DND-41 (cell line): ENCODE results near the gene PDZRN3.

ENCODE experiments used
- ATAC-seq: fragments of 200-7000 bp; cut with Tn5 transposase; 3 replicates; pipeline ENCODE4 v1.9.1; 2021; ENCODE audit warnings: low read depth; ENCODE audit not compliant: insufficient read depth
- DNase-seq: peaks from one replicate; pipeline ENCODE4 v3.0.0-alpha.2; 2020
- H2AFZ ChIP-seq: 2 replicates; pipeline ENCODE4 v1.6.0; 2012; ENCODE audit warnings: low read depth, low read length
- H3K27ac ChIP-seq: 2 replicates; pipeline ENCODE4 v1.5.1; 2012; ENCODE audit warnings: low read length, inconsistent platforms
- H3K27me3 ChIP-seq: fragments of 200-600 bp; sonication (generic); 2 replicates; pipeline ENCODE4 v1.6.0; 2012; ENCODE audit warnings: low read length, mild to moderate bottlenecking, inconsistent platforms; ENCODE audit not compliant: insufficient read depth, poor library complexity
- H3K36me3 ChIP-seq: 2 replicates; pipeline ENCODE4 v1.5.1; 2012; ENCODE audit warnings: low read length, inconsistent platforms; ENCODE audit not compliant: insufficient read depth
- H3K4me1 ChIP-seq: 2 replicates; pipeline ENCODE4 v1.5.1; 2012; ENCODE audit warnings: mild to moderate bottlenecking, low read length; ENCODE audit not compliant: insufficient read depth
- H3K4me2 ChIP-seq: 2 replicates; pipeline ENCODE4 v1.6.0; 2012; ENCODE audit warnings: mild to moderate bottlenecking, moderate library complexity, low read length, inconsistent platforms; ENCODE audit not compliant: insufficient read depth
- H3K4me3 ChIP-seq, 2 experiments: fragments of 200-600 bp in 1 of 2; shearing (Covaris generic) in 1 of 2; 2 replicates each; pipeline ENCODE4 v1.5.1; 2012 to 2016; ENCODE audit warnings: inconsistent platforms in 2 of 2, low read length in 2 of 2, mild to moderate bottlenecking in 2 of 2, low read depth in 1 of 2, moderate library complexity in 1 of 2
- H3K79me2 ChIP-seq: 2 replicates; pipeline ENCODE4 v1.6.0; 2012; ENCODE audit warnings: low read length, inconsistent platforms; ENCODE audit not compliant: insufficient read depth
- H3K9ac ChIP-seq: 2 replicates; pipeline ENCODE4 v1.6.0; 2012; ENCODE audit warnings: low read depth, mild to moderate bottlenecking, inconsistent platforms, low read length, moderate library complexity
- H3K9me3 ChIP-seq: 2 replicates; pipeline ENCODE4 v1.5.1; 2012; ENCODE audit warnings: low read length, moderate library complexity, mild to moderate bottlenecking, inconsistent platforms; ENCODE audit not compliant: insufficient read depth, severe bottlenecking
- H4K20me1 ChIP-seq: 2 replicates; pipeline ENCODE4 v1.6.0; 2012; ENCODE audit warnings: low read length; ENCODE audit not compliant: insufficient read depth
- EZH2 ChIP-seq: IDR thresholded peaks from 3 replicates; pipeline ENCODE4 v1.6.1; 2012; ENCODE audit warnings: borderline replicate concordance, low read depth, mild to moderate bottlenecking, moderate library complexity, low read length, inconsistent platforms; ENCODE audit not compliant: severe bottlenecking
- TF ChIP-seq, protein P1 (sequence below): IDR thresholded peaks from 2 replicates; pipeline ENCODE4 v1.5.1; 2012; ENCODE audit warnings: borderline replicate concordance, low read length, moderate library complexity, mild to moderate bottlenecking; ENCODE audit not compliant: poor library complexity, severe bottlenecking; ENCODE audit errors: extremely low read depth

Gene PDZRN3

DNA sequence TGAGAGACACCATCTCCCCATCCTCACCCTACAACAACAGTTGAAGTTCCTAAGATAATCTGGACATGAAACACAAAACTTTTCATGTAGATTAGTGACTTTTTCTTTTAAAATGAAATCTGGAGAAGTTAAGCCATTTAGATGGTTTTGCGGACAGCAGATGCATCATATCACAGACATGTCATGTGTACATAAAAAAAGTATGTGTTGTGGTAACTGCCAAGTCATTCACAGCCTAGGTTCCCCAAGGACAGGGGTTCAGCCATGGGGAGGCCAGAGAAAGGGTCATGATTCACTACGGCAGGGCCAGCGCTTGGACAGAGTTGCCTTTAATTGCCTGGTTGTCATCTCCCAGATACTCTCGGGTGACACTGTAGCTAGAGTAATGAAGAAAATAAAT is 163.2 kb downstream of the PDZRN3 start:
- H3K9ac ChIP-seq: no peak overlapping the region
- H3K36me3 ChIP-seq: no peaks in the 10 kb centered on the region
- H3K27me3 ChIP-seq: peaks cover 3% of the 10 kb centered on the region
- TF ChIP-seq EZH2: no peak
- TF ChIP-seq, protein P1, sequence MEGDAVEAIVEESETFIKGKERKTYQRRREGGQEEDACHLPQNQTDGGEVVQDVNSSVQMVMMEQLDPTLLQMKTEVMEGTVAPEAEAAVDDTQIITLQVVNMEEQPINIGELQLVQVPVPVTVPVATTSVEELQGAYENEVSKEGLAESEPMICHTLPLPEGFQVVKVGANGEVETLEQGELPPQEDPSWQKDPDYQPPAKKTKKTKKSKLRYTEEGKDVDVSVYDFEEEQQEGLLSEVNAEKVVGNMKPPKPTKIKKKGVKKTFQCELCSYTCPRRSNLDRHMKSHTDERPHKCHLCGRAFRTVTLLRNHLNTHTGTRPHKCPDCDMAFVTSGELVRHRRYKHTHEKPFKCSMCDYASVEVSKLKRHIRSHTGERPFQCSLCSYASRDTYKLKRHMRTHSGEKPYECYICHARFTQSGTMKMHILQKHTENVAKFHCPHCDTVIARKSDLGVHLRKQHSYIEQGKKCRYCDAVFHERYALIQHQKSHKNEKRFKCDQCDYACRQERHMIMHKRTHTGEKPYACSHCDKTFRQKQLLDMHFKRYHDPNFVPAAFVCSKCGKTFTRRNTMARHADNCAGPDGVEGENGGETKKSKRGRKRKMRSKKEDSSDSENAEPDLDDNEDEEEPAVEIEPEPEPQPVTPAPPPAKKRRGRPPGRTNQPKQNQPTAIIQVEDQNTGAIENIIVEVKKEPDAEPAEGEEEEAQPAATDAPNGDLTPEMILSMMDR: no peak
- ATAC-seq (no peak), DNase-seq (no peak)
- no peak overlapping the region for H2AFZ ChIP-seq
- H3K9me3 ChIP-seq: no peaks in the 10 kb centered on the region
- H4K20me1 ChIP-seq: no peaks in the 10 kb centered on the region
- no peaks in the 10 kb centered on the region for H3K4me1 ChIP-seq
- no peaks in the 10 kb centered on the region for H3K79me2 ChIP-seq
- no peak overlapping the region for H3K4me3 ChIP-seq
- no peak overlapping the region for H3K4me2 ChIP-seq
- H3K27ac ChIP-seq: no peak overlapping the region

DNA sequence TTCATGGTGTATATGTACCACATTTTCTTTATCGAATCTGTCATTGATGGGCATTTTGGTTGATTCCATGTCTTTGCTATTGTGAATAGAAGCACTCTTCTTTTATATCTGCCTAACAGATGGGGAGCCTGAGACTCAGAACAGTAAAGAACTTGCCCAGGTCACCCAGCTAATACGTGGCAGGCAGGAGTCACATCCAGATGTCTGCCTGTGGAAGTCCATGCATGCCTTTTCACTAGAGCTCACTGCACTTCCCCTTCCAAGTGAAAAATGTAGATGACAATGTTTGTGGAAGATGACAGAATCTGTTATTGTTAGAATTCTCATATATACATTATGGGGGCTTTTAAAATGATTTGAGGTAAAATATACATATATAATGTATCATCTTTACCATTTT is 165.0 kb downstream of the PDZRN3 start:
- H3K4me3 ChIP-seq: no peak overlapping the region
- ATAC-seq: no peak
- no peaks in the 10 kb centered on the region for H3K36me3 ChIP-seq
- no peaks in the 10 kb centered on the region for H3K79me2 ChIP-seq
- no peaks in the 10 kb centered on the region for H4K20me1 ChIP-seq
- H3K9ac ChIP-seq: no peak overlapping the region
- H2AFZ ChIP-seq: no peak overlapping the region
- no peaks in the 10 kb centered on the region for H3K9me3 ChIP-seq
- no peak overlapping the region for H3K27ac ChIP-seq
- no peak overlapping the region for H3K4me2 ChIP-seq
- H3K27me3 ChIP-seq: peaks cover 3% of the 10 kb centered on the region
- no peak for TF ChIP-seq EZH2
- DNase-seq: no peak
- no peaks in the 10 kb centered on the region for H3K4me1 ChIP-seq

DNA sequence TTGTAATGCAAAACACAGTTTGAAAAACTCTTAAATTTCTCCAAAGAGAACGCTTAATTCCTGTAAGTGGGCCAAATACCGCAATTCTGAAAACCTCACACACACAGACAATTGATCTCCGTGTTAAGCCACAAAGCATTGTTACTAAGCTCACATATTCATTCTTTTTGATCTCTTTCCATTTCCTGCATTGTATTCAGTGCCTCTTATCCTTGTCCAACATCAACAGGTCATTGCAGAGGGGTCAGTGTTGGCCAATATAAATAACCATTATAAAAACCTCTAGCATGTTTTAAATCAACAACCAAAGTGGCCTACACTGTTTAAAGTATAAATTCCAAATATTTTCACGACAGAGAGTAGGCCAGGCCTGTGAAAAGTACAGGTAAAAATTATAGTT is 171.1 kb downstream of the PDZRN3 start:
- H3K79me2 ChIP-seq: no peaks in the 10 kb centered on the region
- H2AFZ ChIP-seq: no peak overlapping the region
- no peak overlapping the region for H3K9ac ChIP-seq
- H4K20me1 ChIP-seq: no peaks in the 10 kb centered on the region
- H3K4me1 ChIP-seq: no peaks in the 10 kb centered on the region
- ATAC-seq (no peak), DNase-seq (no peak)
- H3K27me3 ChIP-seq: peaks cover 11% of the 10 kb centered on the region
- no peak overlapping the region for H3K27ac ChIP-seq
- no peaks in the 10 kb centered on the region for H3K9me3 ChIP-seq
- H3K36me3 ChIP-seq: no peaks in the 10 kb centered on the region
- no peak for TF ChIP-seq EZH2
- TF ChIP-seq, protein P1: no peak
- H3K4me2 ChIP-seq: no peak overlapping the region
- no peak overlapping the region for H3K4me3 ChIP-seq

DNA sequence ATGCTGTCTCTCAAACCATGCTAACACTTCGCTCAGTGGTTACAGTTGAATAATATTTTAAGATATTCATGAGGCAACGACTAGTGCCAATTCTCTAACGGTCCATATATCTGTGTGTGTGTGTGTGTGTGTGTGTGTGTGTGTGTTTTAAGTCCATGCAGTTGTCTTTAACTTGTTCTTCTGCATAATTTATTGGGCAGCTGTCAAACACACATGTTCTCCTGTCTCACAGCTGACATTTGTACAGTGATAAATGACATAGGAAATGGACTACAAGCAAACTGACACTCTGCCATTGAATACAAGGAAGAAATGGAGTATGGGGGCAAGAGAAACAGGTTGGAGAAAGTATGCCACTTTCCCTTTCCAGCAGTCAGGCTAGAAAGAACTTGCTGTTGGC is 172.0 kb downstream of the PDZRN3 start:
- H4K20me1 ChIP-seq: no peaks in the 10 kb centered on the region
- no peaks in the 10 kb centered on the region for H3K36me3 ChIP-seq
- no peak overlapping the region for H3K9ac ChIP-seq
- no peak overlapping the region for H3K4me3 ChIP-seq
- no peak for TF ChIP-seq EZH2
- TF ChIP-seq, protein P1: no peak
- H2AFZ ChIP-seq: no peak overlapping the region
- no peak for ATAC-seq
- H3K27me3 ChIP-seq: peaks cover 11% of the 10 kb centered on the region
- no peak overlapping the region for H3K4me2 ChIP-seq
- no peaks in the 10 kb centered on the region for H3K79me2 ChIP-seq
- DNase-seq: no peak
- H3K4me1 ChIP-seq: no peaks in the 10 kb centered on the region
- no peaks in the 10 kb centered on the region for H3K9me3 ChIP-seq
- no peak overlapping the region for H3K27ac ChIP-seq
